Activated CD8-positive, alpha-beta memory T cell treated with anti-CD3 and anti-CD28 coated beads for 1 hour (primary cell): Measurements from ENCODE around the gene HK2.
A peak's percentile ranks its signal among the peaks of the same experiment; 100 is the strongest.
"Not testable (repeated sequence)": the region's sequence is repeated elsewhere in the genome, so short reads cannot be mapped to it uniquely, and the experiment has no call there.

Experiments
- DNase-seq, 2 donors: peaks; one replicate each; pipeline ENCODE4 v3.0.0-alpha.2; 2020; ENCODE audit warnings: low read depth in 1 of 2; ENCODE audit errors: extremely low read depth in 1 of 2

HK2 gene

DNA sequence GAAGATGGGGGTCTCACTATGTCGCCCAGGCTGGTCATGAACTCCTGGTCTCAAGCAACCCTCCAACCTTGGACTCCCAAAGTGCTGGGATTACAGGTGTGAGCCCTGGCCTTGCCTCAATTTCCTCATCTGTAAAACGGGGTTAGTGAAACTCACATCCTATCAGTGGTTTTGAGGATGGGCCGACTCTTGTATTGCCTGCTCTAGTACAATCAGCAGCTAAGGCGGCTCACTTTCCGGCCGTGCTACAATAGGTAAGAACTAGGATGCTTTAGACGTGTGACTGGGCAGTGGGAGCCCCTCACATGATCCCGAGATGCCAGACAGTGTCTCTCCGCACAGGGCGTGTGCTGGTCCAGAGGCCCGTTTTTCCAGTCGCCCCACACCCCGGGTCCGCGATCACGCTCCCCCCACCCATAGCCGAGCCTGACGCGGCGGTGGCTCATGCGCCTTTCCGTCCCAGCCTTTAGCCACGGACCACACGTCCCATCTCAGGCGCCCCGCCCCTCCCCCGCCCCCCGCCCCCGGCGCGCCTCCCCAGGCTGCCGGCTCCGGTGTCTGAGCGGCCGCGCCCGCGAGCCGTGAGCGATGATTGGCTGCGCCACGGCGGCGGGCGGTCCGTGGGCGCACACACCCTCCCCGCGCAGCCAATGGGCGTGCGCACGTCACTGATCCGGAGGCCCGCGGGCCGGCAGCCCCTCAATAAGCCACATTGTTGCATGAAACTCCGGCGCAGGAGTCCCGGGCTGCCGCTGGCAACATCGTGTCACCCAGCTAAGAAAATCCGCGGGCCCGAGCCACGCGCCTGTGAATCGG, at the start of gene HK2:
HK2 (plus strand) TSS at position 710 of the 816 bp plus-strand sequence. CDS start 454 bp downstream, outside the sequence.
- DNase-seq: peak; percentile 41 to 64

DNA sequence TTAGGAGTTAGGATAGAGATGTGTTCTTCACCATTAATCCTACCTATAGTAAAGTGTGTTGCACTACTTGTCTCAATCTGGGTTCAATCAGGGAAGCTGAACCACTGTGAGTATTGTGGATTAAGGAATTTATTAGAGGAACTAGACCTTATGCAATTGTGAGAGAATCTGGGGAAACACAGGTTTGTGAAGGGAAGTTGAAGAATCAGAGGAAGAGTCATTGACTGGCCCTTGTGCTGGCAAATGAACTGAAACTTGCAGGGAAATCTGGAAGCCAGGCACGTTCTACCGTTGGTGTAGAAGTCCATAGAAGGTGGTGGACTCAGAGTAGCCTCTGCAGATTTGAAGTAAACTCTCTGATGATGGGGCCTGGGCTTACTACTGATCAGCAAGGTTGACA, 44.7 kb upstream of the HK2 start:
- DNase-seq: no peak

GRCh38 chr2:74792282-74792681, 41.6 kb upstream of the HK2 start:
- DNase-seq: no peak

- DNase-seq: not testable (repeated sequence)
These were observed 39.0 kb upstream of the HK2 start for GRCh38 chr2:74794878-74795277.

DNA sequence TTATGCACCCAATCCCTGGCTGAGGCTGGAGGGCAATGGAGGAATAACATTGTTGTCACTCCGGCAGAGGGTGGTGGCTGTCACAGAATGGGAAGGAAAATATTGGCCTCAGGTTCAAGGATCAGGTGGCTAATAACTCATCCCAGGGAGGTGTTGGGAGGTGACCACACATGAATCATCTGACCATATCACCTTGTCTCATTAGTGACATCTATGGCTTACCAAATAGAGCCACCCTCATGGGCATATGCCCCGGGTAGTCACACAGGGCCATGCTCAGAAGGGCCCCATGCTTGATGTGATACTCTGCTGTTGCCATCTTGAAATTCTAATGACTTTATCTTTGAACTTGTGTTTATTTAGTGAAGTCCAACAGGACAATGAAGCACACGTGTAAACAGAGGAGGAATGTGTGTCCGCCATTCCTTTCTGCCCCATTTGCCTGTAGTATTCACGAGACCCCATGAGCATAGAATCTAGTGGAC, 27.5 kb upstream of the HK2 start:
- DNase-seq: no peak

DNA sequence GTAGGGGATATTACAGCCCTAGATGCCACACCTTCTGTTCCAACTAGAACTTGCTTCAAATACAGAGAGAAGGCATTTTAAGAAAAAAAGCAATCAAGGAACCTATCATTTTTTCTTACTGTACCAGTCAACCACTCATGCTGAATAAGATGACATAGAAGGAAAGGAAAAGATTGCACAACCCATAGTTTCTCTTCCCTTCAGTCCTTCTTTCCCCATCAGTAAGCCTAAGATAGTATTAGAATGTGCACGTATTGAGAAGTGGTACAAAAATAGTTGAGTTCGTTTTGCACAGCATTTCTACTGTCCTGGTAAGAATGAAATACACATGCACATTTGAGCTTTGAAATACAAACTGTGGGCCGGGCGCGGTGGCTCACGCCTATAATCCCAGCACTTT, 27.0 kb upstream of the HK2 start:
- DNase-seq: no peak

DNA sequence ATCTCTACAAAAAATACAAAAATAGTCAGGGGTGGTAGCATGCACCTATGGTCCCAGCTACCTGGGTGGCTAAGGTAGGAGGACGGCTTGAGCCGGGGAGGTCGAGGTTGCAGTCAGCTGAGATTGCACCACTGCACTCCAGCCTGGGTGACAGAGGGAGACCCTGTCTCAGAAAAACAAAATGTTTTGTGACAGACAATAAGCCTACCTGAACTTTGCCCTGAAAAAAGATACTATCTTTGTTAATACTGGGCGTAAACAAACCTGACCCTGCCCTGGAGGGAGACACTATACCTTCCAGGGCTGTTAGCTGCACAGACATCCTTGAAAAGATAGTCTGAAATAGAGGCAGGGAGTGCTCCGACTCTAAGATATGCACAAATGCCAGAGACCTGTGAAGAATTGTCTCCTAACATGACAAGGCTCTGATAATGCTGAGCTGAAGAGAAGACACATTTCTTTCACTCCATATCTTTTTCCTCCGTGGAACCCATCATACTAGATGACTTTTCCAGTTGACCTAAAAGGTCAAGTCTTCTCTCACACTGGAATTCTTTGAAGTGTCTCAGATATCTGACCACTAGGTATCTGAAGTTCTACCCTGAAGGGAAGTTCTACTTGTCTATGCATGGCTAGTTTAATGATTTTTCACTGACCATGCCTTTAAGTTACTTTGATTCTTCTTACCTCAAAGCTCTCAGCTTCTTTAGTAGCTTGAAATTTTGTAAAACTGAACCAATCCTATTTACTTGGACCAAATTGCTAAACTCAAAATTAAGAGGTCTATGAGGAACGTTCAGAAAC, 20.9 kb upstream of the HK2 start:
- DNase-seq: no peak

- no peak for DNase-seq
These were observed 19.8 kb upstream of the HK2 start for GRCh38 chr2:74814102-74814501.

DNA sequence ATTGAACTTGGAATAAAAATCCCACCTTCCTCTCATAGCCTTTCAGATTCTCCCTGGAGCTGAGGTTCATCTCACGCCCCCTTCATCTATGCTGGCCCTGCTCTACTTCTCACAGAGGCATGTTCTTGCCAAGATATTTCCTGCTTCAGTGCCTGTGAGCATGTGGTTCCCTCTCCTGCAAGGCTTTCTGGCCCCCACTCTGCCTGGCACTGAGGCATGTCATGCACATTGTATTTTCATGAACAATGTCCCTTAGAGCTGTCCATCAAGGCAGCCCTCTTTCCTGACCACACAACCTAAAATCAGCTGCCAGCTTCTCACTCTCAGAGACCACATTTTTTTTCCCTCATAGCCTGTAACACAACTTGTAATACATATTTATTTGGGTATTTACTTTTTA, 18.0 kb upstream of the HK2 start:
- DNase-seq: no peak

- DNase-seq: no peak
These were observed 17.2 kb upstream of the HK2 start for GRCh38 chr2:74816540-74817303.

DNA sequence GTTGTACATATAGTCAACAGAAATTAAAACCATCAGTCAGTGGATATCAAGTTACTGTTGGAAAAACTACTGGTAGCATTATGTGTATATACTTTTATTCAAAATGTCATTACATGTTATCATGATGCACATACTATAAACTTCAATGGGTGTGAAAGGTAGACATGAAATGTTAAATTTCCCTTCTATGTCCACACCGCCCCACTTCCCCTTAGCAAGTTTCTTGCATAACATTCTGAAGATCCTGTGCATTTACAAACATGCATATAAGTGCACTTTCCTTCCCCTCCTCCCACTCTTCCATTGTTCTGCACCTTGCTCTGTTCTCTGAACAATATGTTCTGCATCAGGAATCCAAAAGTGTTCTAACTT, 16.6 kb upstream of the HK2 start:
- DNase-seq: no peak

DNA sequence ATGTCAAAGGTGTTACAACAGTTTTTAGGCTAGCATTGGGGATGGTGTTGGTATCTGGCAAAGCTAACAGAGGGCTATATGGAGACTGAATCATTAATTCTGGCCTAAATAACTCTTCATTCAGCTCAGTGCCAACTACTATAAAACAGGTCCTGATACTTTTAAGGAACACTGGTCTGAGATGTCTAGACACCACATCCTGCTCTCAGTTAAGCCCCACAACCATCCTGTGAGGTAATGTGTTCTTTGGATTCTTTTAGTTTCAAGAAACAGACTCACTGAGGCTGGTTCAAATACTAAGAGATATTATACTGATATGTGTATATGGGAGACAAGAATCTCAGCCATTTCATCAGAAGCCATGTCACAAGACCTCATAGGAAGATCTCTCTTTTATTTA, 14.2 kb upstream of the HK2 start:
- no peak for DNase-seq

GRCh38 chr2:74821177-74822126, 12.5 kb upstream of the HK2 start:
- DNase-seq: no peak

DNA sequence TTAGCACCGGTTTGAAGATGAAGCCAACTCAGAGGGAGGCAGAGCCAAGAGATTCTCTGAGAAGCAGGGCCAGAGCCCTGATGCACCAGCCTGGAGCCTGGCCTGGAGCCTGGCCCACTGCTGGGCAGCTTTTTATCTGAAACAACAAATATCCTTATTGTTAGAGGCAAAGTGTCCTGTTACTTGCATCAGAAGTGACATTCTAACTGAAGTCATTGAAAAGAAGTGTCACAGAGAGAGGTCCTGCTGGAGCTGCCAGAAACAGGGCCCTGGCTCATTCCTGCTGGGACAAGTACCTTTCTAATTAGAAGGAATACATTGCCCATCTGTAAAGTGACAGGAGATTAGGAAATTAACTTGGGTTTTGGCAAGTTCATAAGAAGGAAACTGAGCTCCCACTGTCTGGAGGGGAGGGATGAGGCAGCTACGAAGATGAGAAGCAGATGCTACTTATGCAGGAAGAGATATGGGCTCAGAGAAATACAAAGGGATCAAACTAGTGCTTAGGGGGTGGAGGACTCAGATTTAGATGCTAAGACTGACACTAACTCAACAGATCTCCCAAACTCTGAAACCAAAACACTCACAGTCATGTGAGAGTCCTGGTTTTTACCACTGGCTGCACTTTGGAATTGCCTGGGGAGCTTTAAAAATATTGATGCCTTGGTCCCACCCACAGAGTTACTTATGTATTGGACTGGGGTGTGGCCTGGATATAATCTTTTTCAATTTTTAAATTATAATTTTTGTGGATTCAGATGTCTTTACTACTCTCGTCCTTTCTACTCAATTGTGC, 11.0 kb upstream of the HK2 start:
- no peak for DNase-seq

GRCh38 chr2:74824679-74825078, 9.2 kb upstream of the HK2 start:
- DNase-seq: no peak

GRCh38 chr2:74828543-74828942, 5.4 kb upstream of the HK2 start:
- no peak for DNase-seq

- DNase-seq: no peak
These were observed 2.0 kb upstream of the HK2 start for GRCh38 chr2:74831693-74832530.

DNA sequence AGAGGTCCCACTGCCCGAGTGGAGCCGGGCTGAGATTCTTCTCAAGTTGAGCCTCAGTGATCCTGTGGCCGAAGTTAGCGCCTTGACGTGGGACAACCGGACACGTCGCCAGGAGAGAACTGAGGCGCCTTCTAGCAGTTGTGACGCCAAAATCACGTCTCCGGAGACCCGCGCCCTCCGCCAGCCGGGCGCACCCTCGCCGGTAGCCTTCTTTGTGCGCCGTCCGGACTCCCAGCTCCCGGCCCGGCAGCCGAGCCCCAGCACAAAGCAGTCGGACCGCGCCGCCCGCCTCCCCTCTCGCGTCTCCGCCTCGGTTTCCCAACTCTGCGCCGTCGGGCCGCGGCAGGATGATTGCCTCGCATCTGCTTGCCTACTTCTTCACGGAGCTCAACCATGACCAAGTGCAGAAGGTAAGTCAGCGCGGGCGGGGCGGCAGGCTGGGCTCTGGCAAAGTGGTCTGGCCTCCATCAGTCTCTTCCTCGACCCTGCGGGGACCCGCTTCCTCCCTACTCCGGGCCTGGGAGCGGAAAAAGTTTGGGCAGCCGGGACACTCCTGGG, 386 bp downstream of the HK2 start:
- DNase-seq: not testable (repeated sequence)
